Mesendoderm (in vitro differentiated cells): ENCODE measurements around the gene ACSF2.

Experiments
- DNase-seq: peaks from one replicate; pipeline ENCODE4 v3.0.0; 2013
- H2AK5ac ChIP-seq: 2 replicates; pipeline ENCODE4 v1.6.1; 2013; ENCODE audit warnings: low read length, inconsistent platforms
- H2BK120ac ChIP-seq: 2 replicates; pipeline ENCODE4 v1.6.1; 2013; ENCODE audit warnings: low read depth, mild to moderate bottlenecking, low read length, moderate library complexity, mixed read lengths
- H2BK15ac ChIP-seq: replicated peaks from 2 replicates; pipeline ENCODE4 v1.6.1; 2013; ENCODE audit warnings: low read depth, mild to moderate bottlenecking, moderate library complexity
- H2BK5ac ChIP-seq: 2 replicates; pipeline ENCODE4 v1.6.1; 2013; ENCODE audit warnings: low read length, inconsistent platforms
- H3K18ac ChIP-seq: 2 replicates; pipeline ENCODE4 v1.6.1; 2013; ENCODE audit warnings: mild to moderate bottlenecking, low read length, mixed read lengths
- H3K23ac ChIP-seq: one replicate; pipeline ENCODE4 v1.6.1; 2013; ENCODE audit warnings: low read length
- H3K27ac ChIP-seq: 2 replicates; pipeline ENCODE4 v1.5.1; 2013; ENCODE audit warnings: low read depth, mild to moderate bottlenecking, inconsistent platforms, low read length, moderate library complexity
- H3K27me3 ChIP-seq: 2 replicates; pipeline ENCODE4 v1.6.1; 2013; ENCODE audit warnings: low read length, control low read depth, mild to moderate bottlenecking, inconsistent platforms; ENCODE audit not compliant: insufficient read depth, poor library complexity
- H3K36me3 ChIP-seq: 2 replicates; pipeline ENCODE4 v1.6.1; 2013; ENCODE audit warnings: low read length, inconsistent platforms; ENCODE audit not compliant: control insufficient read depth, insufficient read depth
- H3K4ac ChIP-seq: one replicate; pipeline ENCODE4 v1.6.1; 2013; ENCODE audit warnings: low read depth, mild to moderate bottlenecking, low read length, moderate library complexity
- H3K4me1 ChIP-seq: 2 replicates; pipeline ENCODE4 v1.6.1; 2013; ENCODE audit warnings: low read depth, low read length, inconsistent platforms; ENCODE audit not compliant: control insufficient read depth
- H3K4me2 ChIP-seq: 2 replicates; pipeline ENCODE4 v1.6.1; 2013; ENCODE audit warnings: low read length
- H3K4me3 ChIP-seq: 2 replicates; pipeline ENCODE4 v1.5.1; 2013; ENCODE audit warnings: mild to moderate bottlenecking, low read length
- H3K56ac ChIP-seq: one replicate; pipeline ENCODE4 v1.6.1; 2013; ENCODE audit warnings: low read length
- H3K79me1 ChIP-seq: 2 replicates; pipeline ENCODE4 v1.6.1; 2013; ENCODE audit warnings: low read length, inconsistent platforms
- H3K79me2 ChIP-seq: 2 replicates; pipeline ENCODE4 v1.6.1; 2013; ENCODE audit warnings: mild to moderate bottlenecking, low read length; ENCODE audit not compliant: control insufficient read depth, insufficient read depth
- H3K9ac ChIP-seq: 2 replicates; pipeline ENCODE4 v1.6.1; 2013; ENCODE audit warnings: low read length, inconsistent platforms
- H4K5ac ChIP-seq: one replicate; pipeline ENCODE4 v1.6.1; 2013; ENCODE audit warnings: low read length
- H4K8ac ChIP-seq: one replicate; pipeline ENCODE4 v1.6.1; 2013; ENCODE audit warnings: low read depth, mild to moderate bottlenecking, control low read depth, low read length, moderate library complexity
- WGBS: extraction: QIAGEN DNeasy Blood & Tissue Kit; methylation state at CpG from one replicate; pipeline ENCODE4 v1.1.7; 2013; ENCODE audit warnings: low lambda C conversion rate, missing lambda C conversion rate; ENCODE audit not compliant: insufficient coverage; ENCODE audit errors: extremely low coverage; 5-methylcytosine and 5-hydroxymethylcytosine counted together

The ACSF2 gene

GRCh38 chr17:50459756-50460155 is 33.7 kb downstream of the ACSF2 start:
- WGBS: no CpG with 5 or more reads among the region's 4 CpGs
- no peak overlapping the region for H2AK5ac ChIP-seq

DNA sequence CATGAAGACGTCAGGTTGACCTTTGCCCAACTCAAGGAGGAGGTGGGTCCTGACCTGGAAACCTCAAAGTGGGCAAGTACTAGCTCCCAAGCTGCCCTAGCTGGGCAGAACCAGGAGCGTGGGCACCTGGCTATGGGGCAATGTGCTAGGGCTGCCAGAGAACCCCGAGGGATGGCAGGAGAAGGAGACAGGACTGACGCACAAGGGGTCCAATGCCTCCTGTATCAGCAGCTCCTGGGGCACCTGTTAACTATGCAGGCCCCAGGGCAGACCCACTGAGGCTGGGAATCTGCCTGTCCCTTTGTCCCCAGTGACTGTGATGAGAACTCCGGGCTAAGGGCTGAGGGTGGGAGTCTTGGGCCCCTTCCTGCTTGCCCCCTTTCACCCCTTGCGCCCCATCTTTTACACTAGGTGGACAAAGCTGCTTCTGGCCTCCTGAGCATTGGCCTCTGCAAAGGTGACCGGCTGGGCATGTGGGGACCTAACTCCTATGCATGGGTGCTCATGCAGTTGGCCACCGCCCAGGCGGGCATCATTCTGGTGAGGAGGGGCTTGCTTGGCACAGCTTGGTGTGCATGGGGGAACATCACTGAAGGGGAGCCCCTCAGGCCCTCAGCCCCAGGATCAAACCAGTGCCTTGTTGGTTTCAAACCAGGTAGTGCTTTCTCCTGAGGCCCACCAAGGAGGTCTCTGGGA is 35.0 kb downstream of the ACSF2 start:
- no peak for DNase-seq
- Histone ChIP-seq H3K4me1 (no peaks in the 10 kb centered on the region), H3K27ac (no peak overlapping the region), H3K4me3 (no peak overlapping the region), H4K8ac (no peak overlapping the region), H3K27me3 (no peaks in the 10 kb centered on the region), H3K56ac (no peak overlapping the region), H3K9ac (no peak overlapping the region), H3K79me2 (no peaks in the 10 kb centered on the region), H2BK15ac (no peak overlapping the region), H3K4ac (no peak overlapping the region), H3K23ac (no peak overlapping the region), H3K18ac (no peak overlapping the region), H4K5ac (no peak overlapping the region), H3K4me2 (no peak overlapping the region), H3K79me1 (no peaks in the 10 kb centered on the region), H2AK5ac (no peak overlapping the region), H2BK5ac (no peak overlapping the region), H2BK120ac (no peak overlapping the region), H3K36me3 (no peaks in the 10 kb centered on the region)
- no CpG with 5 or more reads among the region's 9 CpGs for WGBS

More at GRCh38 chr17:50459756-50460155, 33.7 kb downstream of the ACSF2 start:
- Histone ChIP-seq H3K18ac (no peak overlapping the region), H3K4me2 (no peak overlapping the region), H3K23ac (no peak overlapping the region), H3K27ac (no peak overlapping the region), H3K36me3 (no peaks in the 10 kb centered on the region), H4K8ac (no peak overlapping the region), H3K27me3 (no peaks in the 10 kb centered on the region), H4K5ac (no peak overlapping the region), H3K79me2 (no peaks in the 10 kb centered on the region), H3K4me3 (no peak overlapping the region), H3K4ac (no peak overlapping the region), H2BK5ac (no peak overlapping the region), H3K79me1 (no peaks in the 10 kb centered on the region), H3K9ac (no peak overlapping the region), H2BK120ac (no peak overlapping the region), H2BK15ac (no peak overlapping the region), H3K56ac (no peak overlapping the region), H3K4me1 (no peaks in the 10 kb centered on the region)
- DNase-seq: no peak

GRCh38 chr17:50461550-50462132 is 35.6 kb downstream of the ACSF2 start:
- H2BK5ac ChIP-seq: no peak overlapping the region
- no peak overlapping the region for H3K9ac ChIP-seq
- H3K27ac ChIP-seq: no peak overlapping the region
- no peak overlapping the region for H2BK120ac ChIP-seq
- no peaks in the 10 kb centered on the region for H3K27me3 ChIP-seq
- H3K79me1 ChIP-seq: no peaks in the 10 kb centered on the region
- H3K23ac ChIP-seq: no peak overlapping the region
- H3K79me2 ChIP-seq: no peaks in the 10 kb centered on the region
- no peak for DNase-seq
- no CpG with 5 or more reads among the region's 14 CpGs for WGBS
- H3K4me3 ChIP-seq: no peak overlapping the region
- H2AK5ac ChIP-seq: no peak overlapping the region
- no peaks in the 10 kb centered on the region for H3K4me1 ChIP-seq
- H4K8ac ChIP-seq: no peak overlapping the region
- H3K18ac ChIP-seq: no peak overlapping the region
- no peak overlapping the region for H2BK15ac ChIP-seq
- no peaks in the 10 kb centered on the region for H3K36me3 ChIP-seq
- no peak overlapping the region for H3K4ac ChIP-seq
- H4K5ac ChIP-seq: no peak overlapping the region
- H3K56ac ChIP-seq: no peak overlapping the region
- no peak overlapping the region for H3K4me2 ChIP-seq

- H2BK15ac ChIP-seq: no peak overlapping the region
- H4K5ac ChIP-seq: no peak overlapping the region
- no peak overlapping the region for H3K4me2 ChIP-seq
- no peak overlapping the region for H3K18ac ChIP-seq
- no peak for DNase-seq
- H3K79me1 ChIP-seq: no peaks in the 10 kb centered on the region
- H4K8ac ChIP-seq: no peak overlapping the region
- H3K27me3 ChIP-seq: no peaks in the 10 kb centered on the region
- no peaks in the 10 kb centered on the region for H3K36me3 ChIP-seq
- H3K79me2 ChIP-seq: no peaks in the 10 kb centered on the region
- WGBS: no CpG with 5 or more reads among the region's 9 CpGs
- H3K4me1 ChIP-seq: no peaks in the 10 kb centered on the region
- no peak overlapping the region for H3K9ac ChIP-seq
- H3K27ac ChIP-seq: no peak overlapping the region
- no peak overlapping the region for H3K23ac ChIP-seq
- H3K4me3 ChIP-seq: no peak overlapping the region
- no peak overlapping the region for H3K56ac ChIP-seq
- H2BK5ac ChIP-seq: no peak overlapping the region
- H3K4ac ChIP-seq: no peak overlapping the region
- H2BK120ac ChIP-seq: no peak overlapping the region
- no peak overlapping the region for H2AK5ac ChIP-seq
These were observed 36.4 kb downstream of the ACSF2 start for GRCh38 chr17:50462446-50462845.

- Histone ChIP-seq H3K79me1 (no peaks in the 10 kb centered on the region), H2BK15ac (no peak overlapping the region), H4K5ac (no peak overlapping the region), H3K4me3 (no peak overlapping the region), H3K9ac (no peak overlapping the region), H3K27me3 (no peaks in the 10 kb centered on the region), H3K36me3 (no peaks in the 10 kb centered on the region), H3K4me2 (no peak overlapping the region), H2BK120ac (no peak overlapping the region), H3K79me2 (no peaks in the 10 kb centered on the region), H3K27ac (no peak overlapping the region), H3K23ac (no peak overlapping the region), H3K56ac (no peak overlapping the region), H2AK5ac (no peak overlapping the region), H4K8ac (no peak overlapping the region), H3K18ac (no peak overlapping the region), H2BK5ac (no peak overlapping the region), H3K4me1 (no peaks in the 10 kb centered on the region), H3K4ac (no peak overlapping the region)
- WGBS: no CpG with 5 or more reads among the region's 3 CpGs
- no peak for DNase-seq
These were observed 38.1 kb downstream of the ACSF2 start for GRCh38 chr17:50464121-50464520.

- H3K79me2 ChIP-seq: no peaks in the 10 kb centered on the region
- no peak overlapping the region for H3K4me3 ChIP-seq
- H3K27me3 ChIP-seq: no peaks in the 10 kb centered on the region
- no peak for DNase-seq
- no peak overlapping the region for H3K4me2 ChIP-seq
- no peak overlapping the region for H2BK5ac ChIP-seq
- no peak overlapping the region for H2BK15ac ChIP-seq
- no peak overlapping the region for H3K4ac ChIP-seq
- H4K8ac ChIP-seq: no peak overlapping the region
- H4K5ac ChIP-seq: no peak overlapping the region
- no peak overlapping the region for H3K23ac ChIP-seq
- no peak overlapping the region for H3K56ac ChIP-seq
- no peak overlapping the region for H3K27ac ChIP-seq
- no peak overlapping the region for H2BK120ac ChIP-seq
- no peak overlapping the region for H3K18ac ChIP-seq
- H3K36me3 ChIP-seq: no peaks in the 10 kb centered on the region
- no peaks in the 10 kb centered on the region for H3K79me1 ChIP-seq
- no peak overlapping the region for H3K9ac ChIP-seq
- H2AK5ac ChIP-seq: no peak overlapping the region
- WGBS: no CpG with 5 or more reads among the region's 4 CpGs
- H3K4me1 ChIP-seq: no peaks in the 10 kb centered on the region
These were observed 38.7 kb downstream of the ACSF2 start for GRCh38 chr17:50464736-50465135.
